Activated CD8-positive, alpha-beta memory T cell treated with anti-CD3 and anti-CD28 coated beads, Interleukin-2, amount 50 U/mL, for 48 hours (primary cell): Measurements from ENCODE around the gene MATN4.

Experiments used
- DNase-seq: peaks from one replicate; pipeline ENCODE4 v3.0.0-alpha.2; 2020

Gene MATN4

DNA sequence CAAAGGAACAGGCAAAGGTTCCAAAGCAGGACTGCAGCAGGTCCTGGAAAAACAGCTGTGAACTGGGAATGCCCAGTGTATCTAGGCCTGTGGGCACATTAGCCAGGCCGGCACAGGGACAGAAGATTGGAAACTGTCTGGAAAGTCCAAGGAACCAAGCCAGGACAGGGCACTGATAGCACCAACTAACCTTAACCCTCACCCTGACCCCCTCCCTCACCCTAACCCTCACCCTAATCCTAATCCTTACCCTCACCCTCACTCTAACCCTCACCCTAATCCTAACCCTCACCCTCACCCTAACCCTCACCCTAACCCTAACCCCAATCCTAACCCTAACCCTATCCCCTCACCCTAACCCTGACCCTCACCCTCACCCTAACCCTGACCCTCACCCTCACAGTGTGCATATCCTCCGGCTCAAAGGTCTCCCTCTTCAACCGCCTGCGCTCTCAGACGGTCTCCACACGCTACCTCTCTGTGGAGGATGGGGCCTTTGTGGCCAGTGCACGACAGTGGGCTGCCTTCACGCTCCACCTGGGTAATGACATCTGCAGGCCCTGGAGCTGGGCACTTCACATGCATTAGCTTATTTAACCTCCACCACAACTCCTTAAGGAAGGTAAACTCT, 5.1 kb upstream of the MATN4 start:
- no peak for DNase-seq

DNA sequence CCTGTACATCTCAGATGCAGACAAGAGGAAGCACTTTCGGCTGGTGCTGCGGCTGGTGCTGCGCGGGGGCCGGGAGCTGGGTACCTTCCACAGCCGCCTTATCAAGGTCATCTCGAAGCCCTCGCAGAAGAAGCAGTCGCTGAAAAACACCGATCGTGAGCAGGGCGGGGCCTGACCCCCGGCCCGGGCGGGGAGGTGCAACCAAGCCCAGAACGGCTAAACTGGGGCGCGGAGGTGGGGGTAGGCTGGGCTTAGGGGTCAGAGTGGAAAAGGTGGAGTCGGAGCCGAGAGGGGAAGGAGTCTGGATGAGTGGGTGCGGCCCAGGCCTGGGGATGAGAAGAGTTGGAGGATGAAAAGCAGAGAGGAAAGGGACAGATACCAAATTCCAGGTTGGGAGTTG, 4.1 kb upstream of the MATN4 start:
- DNase-seq = no peak

DNA sequence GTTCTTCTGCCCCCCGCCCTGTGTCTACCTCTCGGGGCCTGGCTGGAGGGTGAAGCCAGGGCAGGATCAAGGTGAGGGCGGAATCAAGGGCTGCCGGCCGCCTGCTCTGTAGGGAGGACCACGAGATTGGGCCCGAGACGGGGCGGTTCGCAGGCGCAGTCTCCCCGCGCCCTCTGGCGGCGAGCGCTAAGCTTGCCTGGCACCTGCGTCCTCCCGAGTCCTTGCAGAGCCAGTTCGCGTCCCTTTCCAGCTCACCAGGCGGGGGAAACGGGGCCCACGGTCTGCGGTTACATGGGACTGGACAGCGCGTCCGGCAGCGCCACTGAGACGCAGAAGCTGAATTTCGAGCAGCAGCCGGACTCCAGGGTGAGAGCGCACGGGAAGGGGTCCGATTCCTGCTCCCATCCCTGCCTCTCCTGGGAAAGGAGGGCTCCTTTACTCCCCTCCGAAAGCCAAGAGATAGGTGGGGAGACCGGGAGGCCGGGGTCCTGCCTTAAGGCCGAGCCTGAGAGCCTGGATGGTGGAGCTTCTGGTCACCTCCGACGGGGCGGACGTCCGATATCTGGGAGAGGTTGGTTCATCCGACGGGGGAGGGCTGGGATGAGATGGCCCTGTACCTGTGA, 3.6 kb upstream of the MATN4 start:
- peak; percentile 90 for DNase-seq

DNA sequence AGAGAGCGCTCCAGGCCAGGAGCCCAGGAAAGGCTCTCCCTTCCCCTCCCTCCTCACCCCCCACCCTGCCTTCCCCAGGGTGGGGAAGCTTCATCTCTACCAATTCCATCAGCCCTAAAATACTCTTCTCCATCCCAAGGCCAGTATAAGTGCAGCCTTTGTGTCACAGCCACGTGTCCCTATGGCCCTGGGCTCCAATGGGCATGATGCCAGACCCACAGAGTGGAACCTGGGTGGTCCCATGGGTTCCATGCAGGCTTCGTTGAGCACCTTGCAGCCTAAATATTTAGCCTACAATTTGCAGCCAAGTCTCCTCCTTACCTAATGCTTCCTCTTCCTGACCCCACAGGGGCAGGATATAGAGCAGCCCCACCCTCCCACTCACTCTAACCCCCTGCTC, 976 bp upstream of the MATN4 start:
- no peak for DNase-seq

DNA sequence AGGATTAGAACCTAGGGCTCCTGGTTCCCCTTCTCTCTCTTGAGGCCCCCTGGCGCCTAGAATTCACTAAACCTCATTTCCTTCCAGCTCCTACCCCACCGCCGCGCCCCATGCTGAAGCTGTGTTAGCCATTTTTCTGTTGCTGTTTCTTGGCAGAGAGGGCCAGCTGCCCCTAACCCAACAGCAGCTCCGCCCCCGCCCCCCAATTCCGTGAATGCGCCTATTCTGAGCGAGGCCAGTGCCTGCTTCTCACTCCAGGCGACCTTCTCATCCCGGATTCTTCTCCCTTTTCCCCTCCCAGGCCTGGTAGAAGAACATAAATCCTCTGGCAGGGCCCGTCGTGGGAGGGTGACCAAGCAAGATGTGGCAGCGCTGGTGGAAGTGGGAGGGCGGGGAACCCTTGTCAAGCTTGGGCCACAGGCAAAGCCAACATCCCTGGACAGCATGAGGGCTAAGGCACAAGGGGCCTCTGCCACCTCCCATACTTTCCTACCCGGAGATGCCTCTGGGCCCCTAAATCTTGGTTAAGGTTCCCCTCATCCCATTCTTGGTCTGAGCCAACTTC, 941 bp downstream of the MATN4 start:
- DNase-seq = no peak

DNA sequence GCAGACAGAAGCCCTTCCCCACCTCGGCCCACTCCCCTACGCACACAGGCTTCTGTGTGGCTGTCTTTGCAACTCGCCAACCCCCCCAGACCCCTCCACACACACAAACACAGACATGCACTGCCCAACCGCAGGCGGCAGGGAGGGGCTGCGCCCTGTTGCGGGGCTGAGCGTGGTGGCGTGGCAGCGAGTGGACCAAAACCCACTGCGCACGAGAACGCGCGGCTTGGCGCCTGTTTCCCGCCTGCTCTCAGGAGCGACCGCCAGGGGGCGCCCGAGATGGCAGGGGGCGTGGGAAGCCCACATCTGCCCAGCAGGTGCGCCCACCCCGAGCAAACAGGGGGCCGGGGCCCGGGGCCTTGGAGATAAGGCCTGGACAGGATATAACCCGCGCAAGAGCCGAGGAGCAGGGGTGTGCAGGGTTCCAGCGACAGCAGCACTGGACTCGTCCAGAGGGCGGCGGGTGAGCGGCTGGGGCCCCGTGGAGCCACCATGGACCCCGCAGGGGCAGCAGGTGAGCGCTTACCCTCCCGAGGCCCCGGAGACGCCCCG, 1.6 kb downstream of the MATN4 start, which contains the start of gene RBPJL:
Gene RBPJL, plus strand, starts transcription at position 410 of the 552 bp plus-strand sequence. Its CDS starts 83 bp downstream, at position 493.
- DNase-seq = peak; percentile 90

DNA sequence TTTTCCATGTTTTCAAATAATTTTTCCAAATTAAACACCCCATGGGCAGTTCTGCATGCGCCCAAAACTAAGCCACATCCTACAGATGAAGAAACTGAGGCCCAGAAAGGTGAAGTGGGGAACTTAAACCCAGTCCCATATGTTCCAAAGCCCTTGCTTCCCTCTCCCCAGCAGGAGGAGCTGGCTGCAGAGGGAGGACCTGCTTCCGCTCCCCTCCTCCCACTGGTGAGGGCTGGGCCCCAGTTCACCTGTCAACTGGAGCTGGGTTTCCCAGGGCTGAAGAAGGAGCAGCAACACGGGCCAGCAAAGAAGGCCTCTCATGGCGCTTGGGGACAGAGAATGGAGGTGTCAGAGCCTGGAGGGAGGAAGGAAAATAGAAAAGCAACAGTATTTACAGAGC, 2.8 kb downstream of the MATN4 start:
- no peak for DNase-seq

DNA sequence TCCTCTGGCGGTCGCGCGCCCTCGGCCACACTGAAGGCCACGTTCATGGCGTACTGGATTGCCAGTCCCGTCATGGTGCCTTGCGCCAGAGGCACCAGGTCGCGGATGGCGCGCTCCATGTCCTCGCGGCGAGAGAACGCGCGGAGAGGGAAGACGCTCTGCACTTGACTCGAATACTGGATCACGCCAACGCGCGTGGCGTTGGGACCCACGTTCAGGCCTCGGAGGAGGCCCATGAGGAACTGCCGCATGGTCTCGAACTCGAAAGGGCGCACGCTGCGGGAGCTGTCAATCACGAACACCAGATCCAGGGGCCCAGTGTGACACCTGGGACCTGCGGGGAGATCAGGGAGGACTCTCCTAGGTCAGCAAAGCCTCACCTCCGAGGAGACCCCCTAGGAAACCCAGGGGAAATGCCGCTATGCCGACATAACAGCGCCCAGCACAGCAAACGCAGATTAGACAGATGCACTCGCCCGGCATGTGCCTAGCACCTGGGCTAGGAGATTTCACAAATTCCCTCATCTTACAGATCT, 3.6 kb downstream of the MATN4 start:
- DNase-seq = no peak

DNA sequence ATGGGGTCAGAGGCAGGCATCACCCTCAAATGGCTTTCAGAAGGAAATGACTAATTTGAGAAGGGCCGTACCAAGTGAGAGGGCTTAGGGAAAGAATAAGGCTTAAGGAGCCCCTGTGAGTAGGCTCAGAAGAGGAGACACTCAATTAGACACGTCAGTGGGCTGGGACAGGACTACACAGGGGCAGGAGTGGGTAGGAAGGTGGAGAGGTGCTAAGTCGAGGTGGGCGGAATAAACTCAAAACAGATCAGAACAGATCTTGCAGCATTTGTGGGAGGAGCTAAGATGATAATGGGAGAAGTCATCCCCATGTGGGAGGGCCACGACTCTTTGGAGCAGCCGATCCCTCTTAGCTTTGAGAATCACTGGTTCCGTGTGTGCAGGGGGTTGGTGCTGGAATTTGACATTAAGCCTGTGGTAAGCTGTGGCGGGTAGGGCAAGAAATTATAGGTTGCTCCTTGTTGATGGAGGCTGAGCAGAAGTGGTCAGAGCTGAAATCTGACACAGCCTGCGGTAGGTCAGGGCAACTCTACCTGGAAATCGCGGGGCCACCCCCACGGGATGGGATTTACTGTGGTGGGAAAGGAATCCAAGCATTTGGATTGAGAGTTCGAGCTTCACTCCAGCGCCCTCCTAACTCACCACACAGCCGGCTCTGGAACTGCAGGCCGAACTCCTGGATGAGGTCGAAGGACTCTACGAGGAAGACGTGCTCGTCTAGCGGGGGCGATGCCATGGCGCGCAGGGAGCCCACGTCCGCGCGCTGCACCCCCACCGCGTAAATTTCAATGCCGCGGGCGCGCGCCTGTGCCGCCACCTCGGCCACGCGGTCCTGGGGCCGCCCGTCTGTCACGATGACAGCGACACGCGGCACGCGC, 4.3 kb downstream of the MATN4 start:
- no peak for DNase-seq

DNA sequence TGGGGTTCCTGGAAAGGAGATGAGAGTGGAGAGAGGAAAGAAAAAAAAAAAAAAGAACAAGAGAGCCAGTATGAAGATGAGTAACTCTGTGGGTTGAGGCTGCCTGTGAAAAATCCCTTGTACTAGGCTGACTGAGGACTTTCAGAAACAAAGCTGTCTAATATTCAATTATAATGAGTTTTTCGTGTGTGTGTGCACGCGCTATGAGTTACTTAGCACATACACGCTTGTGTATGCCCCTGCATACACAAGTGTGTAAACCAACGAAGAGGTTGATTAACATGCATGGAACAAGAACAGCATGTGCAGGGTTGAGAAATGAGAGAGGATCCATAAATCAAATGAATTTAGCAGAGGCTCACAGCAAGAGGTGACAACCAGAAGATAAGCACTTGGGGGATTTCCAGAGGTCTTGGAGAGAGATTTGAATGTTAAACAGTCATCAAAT, 6.3 kb downstream of the MATN4 start:
- no peak for DNase-seq

DNA sequence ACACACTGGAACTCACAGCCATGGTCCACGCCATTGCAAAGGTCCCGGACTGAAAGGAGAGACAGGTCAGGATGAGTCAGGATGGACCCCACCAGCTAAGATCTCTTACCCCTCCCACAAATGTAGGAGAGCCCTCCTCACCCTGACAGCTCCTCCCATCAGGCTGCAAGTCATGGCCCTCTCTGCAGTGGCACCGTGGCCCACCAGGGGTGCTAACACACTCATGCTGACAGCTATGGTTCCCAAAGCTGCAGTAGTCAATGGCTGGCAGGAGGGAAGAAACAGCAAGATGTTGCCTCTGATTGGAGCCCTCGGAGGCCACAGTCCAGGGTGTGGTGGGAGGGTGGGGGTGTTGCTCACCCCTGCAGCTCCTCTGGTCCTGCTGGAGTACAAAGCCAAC, 7.1 kb downstream of the MATN4 start:
- peak; percentile 75 for DNase-seq

DNA sequence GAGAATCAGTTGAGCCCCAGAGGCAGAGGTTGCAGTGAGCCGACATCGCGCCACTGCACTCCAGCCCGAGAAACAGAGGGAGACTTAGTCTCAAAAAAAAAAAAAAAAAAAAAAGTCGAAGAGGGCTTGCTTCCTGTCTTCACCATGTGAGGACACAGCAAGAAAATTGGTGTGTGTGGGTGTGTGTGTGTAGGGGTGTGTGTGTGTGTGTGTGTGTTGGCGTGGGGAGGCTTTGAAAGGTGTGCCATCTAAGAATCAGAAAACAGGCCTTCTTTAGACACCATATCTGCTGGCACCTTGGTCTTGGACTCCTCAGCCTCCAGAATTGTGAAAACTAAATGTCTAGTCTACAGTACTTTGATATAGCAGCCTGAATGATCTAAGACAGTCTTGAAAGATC, 8.3 kb downstream of the MATN4 start:
- no peak for DNase-seq

DNA sequence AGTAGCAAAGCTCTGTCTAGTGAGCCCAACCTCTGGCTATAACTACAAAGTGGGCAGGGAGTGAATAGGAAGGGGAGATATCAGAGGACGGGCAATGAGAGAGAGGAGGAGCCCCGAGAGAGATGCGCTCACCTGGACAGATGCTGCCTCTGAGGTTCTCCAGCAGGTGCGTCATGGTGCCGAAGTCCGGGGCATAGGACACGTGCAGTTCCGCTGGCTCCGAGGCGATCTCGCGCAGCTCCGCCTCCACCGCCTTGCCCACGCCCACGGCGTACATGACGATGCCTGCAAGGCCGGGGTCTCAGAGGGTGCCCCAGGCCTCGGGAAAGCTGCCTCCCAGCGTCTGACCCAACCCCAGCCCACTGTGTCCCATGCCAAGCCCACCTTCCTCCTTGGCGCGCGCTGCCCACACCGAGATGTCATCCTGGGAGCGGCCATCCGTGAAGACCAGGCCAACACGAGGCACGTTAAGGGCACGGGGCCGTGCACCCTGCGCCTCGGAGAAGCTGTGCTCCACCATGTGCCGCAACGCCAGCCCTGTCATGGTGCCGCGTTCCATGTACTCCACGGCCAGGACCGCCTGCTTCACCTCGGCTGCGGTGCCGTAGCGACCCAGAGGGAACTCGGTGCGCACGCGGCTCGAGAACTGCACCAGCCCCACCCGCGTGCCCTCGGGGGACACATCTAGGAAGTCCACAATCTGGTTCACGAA, 10.2 kb downstream of the MATN4 start:
- no peak for DNase-seq

DNA sequence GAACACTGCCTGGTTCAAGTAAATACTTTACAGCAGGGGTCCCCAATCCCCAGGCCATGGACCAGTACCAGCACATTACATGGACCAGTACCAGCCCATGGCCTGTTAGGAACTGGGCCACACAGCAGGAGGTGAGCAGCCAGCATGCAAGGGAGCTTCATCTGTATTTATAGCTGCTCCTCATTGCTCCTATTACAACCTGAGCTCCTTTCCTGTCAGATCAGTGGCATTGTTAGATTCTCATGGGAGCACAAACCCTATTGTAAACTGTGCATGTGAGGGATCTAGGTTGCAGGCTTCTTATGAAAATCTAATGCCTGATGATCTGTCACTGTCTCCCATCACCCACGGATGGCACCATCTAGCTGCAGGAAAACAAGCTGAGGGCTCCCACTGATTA, 13.4 kb downstream of the MATN4 start:
- no peak for DNase-seq

DNA sequence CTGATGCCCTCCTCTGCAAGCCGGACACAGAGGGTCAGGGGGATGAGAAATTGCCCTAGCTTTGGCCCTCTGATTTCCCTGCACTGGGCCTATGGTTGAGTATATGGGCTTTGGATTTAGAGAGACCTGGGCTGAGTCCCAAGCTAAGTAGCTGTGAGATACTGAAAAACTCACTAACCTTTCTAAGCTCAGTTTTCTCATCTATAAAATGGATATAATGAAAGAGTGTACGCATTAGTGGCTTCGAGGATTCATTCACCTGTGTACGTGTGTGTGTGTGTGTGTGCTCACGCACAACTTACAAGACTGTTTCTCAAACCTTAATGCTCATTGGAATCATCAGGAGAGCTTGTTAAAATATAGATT, 14.1 kb downstream of the MATN4 start:
- DNase-seq = no peak

DNA sequence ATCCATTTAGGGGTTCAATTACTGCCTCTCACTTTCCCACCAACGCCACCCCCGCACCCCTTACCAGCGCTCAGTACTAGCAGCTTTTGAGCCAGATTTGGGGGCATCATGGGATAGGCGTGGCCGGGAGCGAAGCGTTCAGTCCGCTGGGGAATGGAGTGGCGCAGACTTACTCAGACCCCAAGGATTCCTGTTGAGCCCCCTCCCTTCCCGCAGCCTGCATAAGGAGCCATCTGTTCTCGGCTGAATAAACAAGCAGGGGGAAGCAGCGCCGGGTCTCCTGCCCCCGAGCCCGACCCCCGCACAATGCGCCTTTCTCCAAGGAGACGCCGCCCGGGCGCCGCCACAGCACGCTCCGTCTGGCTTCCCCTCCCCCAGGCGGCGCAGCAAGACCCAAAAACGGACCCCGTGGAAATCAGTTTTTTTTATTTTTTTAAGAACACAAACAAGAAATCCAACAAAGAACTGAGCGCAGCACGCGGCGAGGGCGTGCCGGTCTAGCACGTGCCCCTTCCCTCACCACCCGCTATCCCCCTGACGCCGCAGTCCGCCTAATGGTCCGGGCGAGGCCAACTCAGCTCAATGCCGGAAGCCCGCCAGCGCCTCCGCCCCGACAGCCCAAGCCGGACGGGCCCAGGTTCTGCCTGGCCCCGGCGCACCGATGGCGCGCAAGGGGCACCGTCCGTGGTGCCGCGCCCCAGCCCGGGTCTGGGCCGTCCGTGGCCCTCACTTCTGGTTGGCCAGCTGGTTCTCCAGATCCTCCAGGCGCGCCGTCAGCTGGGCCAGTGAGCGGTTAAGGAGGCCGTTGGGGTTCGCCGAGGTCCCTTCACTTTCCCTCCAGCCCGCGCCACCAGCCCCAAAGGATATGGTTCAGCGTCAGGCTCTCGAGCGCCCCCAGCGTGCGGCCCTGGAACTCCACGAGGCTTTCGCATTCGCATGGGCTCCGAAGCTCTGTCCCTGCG, 14.8 kb downstream of the MATN4 start:
- DNase-seq = peak; percentile 96

DNA sequence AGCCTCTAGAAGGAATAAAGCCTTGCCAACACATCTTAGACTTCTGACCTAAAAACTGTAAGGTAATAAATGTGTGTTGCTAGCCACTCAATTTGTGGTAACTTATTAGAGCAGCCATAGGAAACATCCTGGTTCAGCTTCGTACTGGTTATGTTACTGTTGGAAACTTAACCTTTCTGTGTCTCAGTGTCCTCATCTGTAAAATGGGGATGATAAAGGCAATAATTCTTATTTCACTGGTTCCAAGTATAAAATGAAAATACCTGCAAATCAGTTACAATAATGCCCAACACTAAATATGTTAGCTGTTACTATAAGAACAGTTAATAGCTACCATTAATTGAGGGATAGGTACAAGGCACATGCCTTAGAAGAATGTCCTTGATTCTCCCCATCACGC, 15.8 kb downstream of the MATN4 start:
- no peak for DNase-seq

DNA sequence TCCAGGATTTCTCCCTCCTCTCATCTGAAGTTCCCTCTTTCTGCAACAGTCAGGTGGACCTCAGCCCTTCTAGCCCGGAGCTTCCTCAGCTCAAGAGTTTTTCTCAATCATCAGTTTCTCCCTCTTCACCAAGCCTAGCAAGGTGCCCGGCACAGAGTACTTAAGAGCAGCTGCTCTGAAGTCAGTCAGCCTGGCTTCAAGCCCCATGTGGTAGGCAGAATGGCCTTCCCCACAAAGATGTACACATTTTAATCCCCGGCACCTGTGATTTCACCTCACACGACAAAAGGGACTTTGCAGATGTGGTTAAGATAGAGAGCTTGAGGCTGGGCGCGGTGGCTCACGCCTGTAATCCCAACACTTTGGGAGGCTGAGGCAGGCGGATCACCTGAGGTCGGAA, 16.6 kb downstream of the MATN4 start:
- DNase-seq = no peak

DNA sequence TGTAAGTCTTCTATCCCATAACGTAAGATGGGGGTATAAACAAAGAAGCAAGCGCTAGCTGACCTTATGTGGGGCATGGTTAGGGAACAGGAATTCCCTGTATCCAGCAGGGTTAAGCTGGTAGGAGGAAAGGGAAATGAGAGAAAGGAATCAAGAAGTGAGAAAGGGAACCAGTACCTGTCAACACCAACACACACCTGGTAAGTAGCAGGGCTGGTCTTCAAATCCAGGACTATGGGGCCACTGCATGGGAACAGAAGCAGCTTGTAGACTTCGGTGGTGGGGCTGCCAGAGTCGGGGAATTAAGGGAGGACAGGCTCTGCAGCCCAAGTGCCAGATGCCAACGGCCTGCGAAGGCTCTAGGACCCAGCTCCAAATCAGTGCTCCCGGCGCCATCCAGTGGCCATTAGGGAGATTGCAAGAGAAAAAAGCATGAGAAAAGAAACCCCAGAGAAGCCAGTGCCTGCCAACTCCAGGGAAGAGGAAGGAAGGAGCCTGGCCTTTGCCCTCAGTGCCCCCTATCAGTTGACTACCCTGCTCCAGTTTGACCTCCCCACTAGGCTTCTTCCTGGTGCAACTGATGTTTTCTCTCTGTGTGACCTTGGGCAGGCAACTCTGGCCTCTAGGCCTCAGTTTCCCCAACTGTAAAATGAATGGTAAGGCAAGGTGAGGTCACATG, 17.3 kb downstream of the MATN4 start:
- DNase-seq = peak; percentile 83

DNA sequence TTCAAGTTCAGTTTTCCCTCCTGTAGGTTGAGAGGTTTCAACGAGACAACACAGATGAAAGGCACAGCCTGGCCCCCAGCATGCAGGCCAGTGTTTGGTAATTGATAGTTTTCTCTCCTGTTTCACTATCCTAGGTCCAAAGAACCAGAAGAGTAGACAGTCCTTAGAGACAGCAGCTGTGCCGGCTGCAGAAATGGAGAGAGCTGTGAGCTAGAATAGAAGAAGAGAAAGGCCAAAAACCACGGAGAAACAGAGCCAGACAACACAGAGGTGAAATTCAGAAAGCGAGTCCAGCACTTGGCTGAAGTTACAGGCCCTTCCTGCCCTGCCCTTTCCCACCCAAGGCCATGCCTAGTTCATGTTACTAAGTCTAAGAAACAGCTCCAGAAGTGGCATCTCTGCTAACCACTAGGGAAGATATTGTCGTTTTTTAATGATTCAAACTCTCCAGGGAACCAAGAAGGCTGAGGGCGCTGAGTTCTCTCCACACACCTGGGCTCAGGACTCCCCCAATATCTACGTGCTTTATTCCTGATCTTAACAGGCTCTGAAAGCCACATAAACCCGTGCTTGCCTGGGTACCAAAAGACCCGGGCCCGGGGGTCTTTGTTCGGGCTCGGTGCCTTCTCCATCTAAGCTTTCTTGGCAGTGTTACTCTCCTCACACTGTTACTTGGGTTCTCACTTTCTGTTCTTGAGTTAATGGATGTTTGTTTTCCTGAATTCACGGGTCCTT, 18.0 kb downstream of the MATN4 start:
- no peak for DNase-seq
